Testis (tissue), 3 donors: ENCODE data around the gene PWWP2B. TPM values are rescaled to one million over a fixed set of nuclear protein-coding genes. Genes with fewer than 3 reads are reported as not detected.

Source experiments
- DNase-seq: peaks from one replicate; pipeline ENCODE4 v3.0.0-alpha.2; 2019
- H3K27ac ChIP-seq, 2 donors: fragments of 200-600 bp; sonication (generic); one replicate each; pipeline ENCODE4 v1.5.1; 2019
- H3K27me3 ChIP-seq: fragments of 200-600 bp; sonication (generic); one replicate; pipeline ENCODE4 v1.5.1; 2019
- H3K36me3 ChIP-seq: fragments of 200-600 bp; sonication (generic); one replicate; pipeline ENCODE4 v1.5.1; 2017; ENCODE audit warnings: low read depth; ENCODE audit errors: missing control alignments
- H3K4me1 ChIP-seq: fragments of 200-600 bp; sonication (generic); one replicate; pipeline ENCODE4 v1.5.1; 2019
- H3K4me3 ChIP-seq, 2 donors: fragments of 200-600 bp; sonication (generic); one replicate each; pipeline ENCODE4 v1.5.1; 2017 to 2019
- H3K9me3 ChIP-seq: fragments of 200-600 bp; sonication (generic); one replicate; pipeline ENCODE4 v1.5.1; 2017
- CTCF ChIP-seq, 3 experiments: fragments of 450-650 bp in 2 of 3; fragments of 200-600 bp in 1 of 3; sonication (generic) in 1 of 3; IDR thresholded peaks; one replicate each; pipeline ENCODE4 v1.5.1; 2016 to 2019; ENCODE audit warnings: antibody characterized with exemption in 3 of 3, mild to moderate bottlenecking in 2 of 3, moderate library complexity in 1 of 3
- POLR2A ChIP-seq: fragments of 450-650 bp; IDR thresholded peaks from one replicate; pipeline ENCODE4 v1.6.1; 2017; ENCODE audit warnings: antibody characterized with exemption, mild to moderate bottlenecking, moderate library complexity
- WGBS, 2 donors: methylation state at CpG; one replicate each; pipeline ENCODE4 v1.1.5; 2018; 5-methylcytosine and 5-hydroxymethylcytosine counted together
- intact Hi-C: fragments of 100-400 bp; cut with DNase I; formaldehyde crosslinking; loops from one replicate; pipeline ENCODE4 v1.15.1; 2023; ENCODE audit warnings: low total_unique reads
- polyA plus RNA-seq: library from polyadenylated mRNA; stranded (reverse); fragments of 350-450 nt; fragmentation: Illumina TruSeq; extraction: RNeasy Lipid Tissue Mini Kit (QIAGEN cat#74804); gene quantifications from one replicate; pipeline ENCODE4 v1.2.3, GENCODE V29; 2014; ENCODE audit warnings: low read depth, low replicate concordance; ENCODE audit not compliant: insufficient read depth
- total RNA-seq, 2 donors: library from RNA; depleted of rRNA; stranded (reverse); fragments of >200 nt; gene quantifications; one replicate each; pipeline ENCODE4 v1.2.3, GENCODE V29; 2016

PWWP2B gene
- total and polyA plus RNA-seq, 3 donors from 2014 or later, result 16.0 to 45.1 (median 32.6) TPM

- H3K4me1 ChIP-seq, result peaks cover 64% of the 10 kb centered on the region
- WGBS, 2 donors, result 75 to 76% methylated on average over 3 to 27 of the region's 27 CpGs
Observed at GRCh38 chr10:132408823-132409666, 12.0 kb downstream of the PWWP2B start.

DNA sequence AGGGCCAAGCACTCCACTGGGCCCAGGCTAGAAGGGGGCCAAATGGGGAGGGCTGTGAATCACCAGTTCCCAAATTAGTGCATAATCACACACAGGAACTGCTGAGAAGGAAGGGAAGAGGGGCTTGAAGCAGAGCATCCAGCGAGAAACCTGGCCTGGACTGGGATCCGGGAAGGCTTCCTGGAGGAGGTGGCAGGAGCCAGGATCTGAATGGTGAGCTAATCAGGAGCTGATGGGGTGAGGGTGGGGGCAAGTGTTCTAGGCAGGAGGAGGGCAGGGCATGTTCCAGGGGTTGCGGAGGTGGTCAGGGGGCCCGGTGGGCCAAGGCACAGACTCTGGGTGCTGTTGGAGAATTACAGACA is 12.6 kb downstream of the PWWP2B start:
- no peaks in the 10 kb centered on the region for H3K27me3 ChIP-seq
- WGBS, 2 donors, result 86 to 88% methylated on average over 4 of the region's 4 CpGs
- H3K27ac ChIP-seq, result peak overlapping the region; percentile 87 to 91
- H3K4me3 ChIP-seq, result no peak overlapping the region
- H3K4me1 ChIP-seq, result peaks cover 64% of the 10 kb centered on the region
- no peaks in the 10 kb centered on the region for H3K36me3 ChIP-seq
- H3K9me3 ChIP-seq, result no peaks in the 10 kb centered on the region
- no peak for DNase-seq
- TF ChIP-seq POLR2A, result no peak
- no peak for TF ChIP-seq CTCF (IDR thresholded peaks at IDR 0.05)
- intact Hi-C loops, result no loop called here

More at GRCh38 chr10:132408823-132409666, 12.0 kb downstream of the PWWP2B start:
- intact Hi-C loops, result no loop called here
- H3K27me3 ChIP-seq, result no peaks in the 10 kb centered on the region
- no peak overlapping the region for H3K4me3 ChIP-seq
- H3K9me3 ChIP-seq, result no peaks in the 10 kb centered on the region
- TF ChIP-seq POLR2A (no peak), CTCF (IDR thresholded peaks at IDR 0.05) (no peak)
- no peak for DNase-seq
- no peaks in the 10 kb centered on the region for H3K36me3 ChIP-seq
- H3K27ac ChIP-seq, result peak overlapping the region; percentile 87 to 91

GRCh38 chr10:132410056-132410778 is 13.2 kb downstream of the PWWP2B start:
- H3K36me3 ChIP-seq, result no peaks in the 10 kb centered on the region
- WGBS, 2 donors, result 81 to 87% methylated on average over 17 to 28 of the region's 28 CpGs

GRCh38 chr10:132410779-132411532 is 14.0 kb downstream of the PWWP2B start:
- Histone ChIP-seq H3K4me1 (peaks cover 64% of the 10 kb centered on the region), H3K4me3 (no peak overlapping the region), H3K27ac (peak overlapping the region; percentile 31 to 87), H3K27me3 (no peaks in the 10 kb centered on the region), H3K36me3 (no peaks in the 10 kb centered on the region), H3K9me3 (no peaks in the 10 kb centered on the region)
- intact Hi-C loops, result no loop called here
- no peak for DNase-seq
- TF ChIP-seq POLR2A, result no peak
- no peak for TF ChIP-seq CTCF (IDR thresholded peaks at IDR 0.05)
- 70 to 78% methylated on average over 12 to 28 of the region's 28 CpGs for whole genome bisulfite sequencing, 2 donors

More at GRCh38 chr10:132410056-132410778, 13.2 kb downstream of the PWWP2B start:
- Histone ChIP-seq H3K4me3 (no peak overlapping the region), H3K4me1 (peaks cover 64% of the 10 kb centered on the region), H3K27ac (peak overlapping the region; percentile 87 to 91), H3K27me3 (no peaks in the 10 kb centered on the region), H3K9me3 (no peaks in the 10 kb centered on the region)
- intact Hi-C loops, result no loop called here
- TF ChIP-seq CTCF (IDR thresholded peaks at IDR 0.05) (no peak), POLR2A (no peak)
- no peak for DNase-seq
